SIG-M5 (cell line): Measurements from ENCODE around the gene ARHGAP28.

Experiments used
- DNase-seq: peaks from one replicate; lab custom pipeline; 2025; lab: John Stamatoyannopoulos, UW

Gene ARHGAP28

GRCh38 chr18:6729247-6730091, at the start of gene ARHGAP28:
ARHGAP28 (plus strand) TSS chr18:6729716; CDS start chr18:6729822, 106 bp downstream.
- no peak for DNase-seq

- DNase-seq: no peak
Observed at GRCh38 chr18:6681331-6681875, 48.1 kb upstream of the ARHGAP28 start.

GRCh38 chr18:6682437-6683111, 46.9 kb upstream of the ARHGAP28 start:
- DNase-seq: no peak

GRCh38 chr18:6683112-6683876, 46.2 kb upstream of the ARHGAP28 start:
- no peak for DNase-seq

GRCh38 chr18:6687676-6688075, 41.8 kb upstream of the ARHGAP28 start:
- DNase-seq: no peak

- DNase-seq: no peak
Observed at GRCh38 chr18:6708890-6709289, 20.6 kb upstream of the ARHGAP28 start.

GRCh38 chr18:6711467-6711866, 18.0 kb upstream of the ARHGAP28 start:
- DNase-seq: no peak

- DNase-seq: no peak
Observed at GRCh38 chr18:6712401-6712800, 17.1 kb upstream of the ARHGAP28 start.

GRCh38 chr18:6714010-6714409, 15.5 kb upstream of the ARHGAP28 start:
- no peak for DNase-seq

GRCh38 chr18:6718267-6718666, 11.2 kb upstream of the ARHGAP28 start:
- no peak for DNase-seq

- no peak for DNase-seq
Observed at GRCh38 chr18:6719098-6719846, 10.2 kb upstream of the ARHGAP28 start.

GRCh38 chr18:6719910-6720683, 9.4 kb upstream of the ARHGAP28 start:
- DNase-seq: no peak

GRCh38 chr18:6721755-6722154, 7.8 kb upstream of the ARHGAP28 start:
- no peak for DNase-seq

GRCh38 chr18:6722690-6723089, 6.8 kb upstream of the ARHGAP28 start:
- no peak for DNase-seq

- no peak for DNase-seq
Observed at GRCh38 chr18:6724331-6724730, 5.2 kb upstream of the ARHGAP28 start.

GRCh38 chr18:6728331-6728730, 1.2 kb upstream of the ARHGAP28 start:
- DNase-seq: no peak

GRCh38 chr18:6728809-6729246, 688 bp upstream of the ARHGAP28 start:
- DNase-seq: no peak

GRCh38 chr18:6730416-6731221, 1.1 kb downstream of the ARHGAP28 start:
- DNase-seq: no peak

GRCh38 chr18:6731222-6731596, 1.7 kb downstream of the ARHGAP28 start:
- no peak for DNase-seq

- DNase-seq: no peak
Observed at GRCh38 chr18:6732952-6733351, 3.4 kb downstream of the ARHGAP28 start.
